ENCODE data around the gene NKAIN1.

Gene NKAIN1

DNA sequence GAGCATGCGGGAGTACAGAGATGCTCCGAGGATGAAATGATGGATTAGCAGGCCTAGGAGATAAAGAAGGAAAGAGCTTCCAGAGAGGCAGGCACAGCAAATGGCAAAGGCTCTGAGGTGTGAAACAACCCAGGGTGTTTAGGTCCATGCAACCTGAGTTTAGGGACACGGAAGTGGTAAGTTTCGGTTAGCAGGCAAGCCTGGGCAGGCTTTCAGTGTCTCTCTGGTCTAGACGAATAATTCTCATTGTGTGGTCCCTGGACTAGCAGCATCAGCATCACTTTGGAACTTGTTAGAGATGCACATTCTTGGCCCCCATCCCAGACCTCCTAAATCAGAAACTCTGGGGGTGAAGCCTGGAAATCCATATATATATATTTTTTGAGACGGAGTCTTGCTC is 18.6 kb downstream of the NKAIN1 start:
- DNase-seq, result no peak
- no peak overlapping the region for H3K4me3 Mint-ChIP-seq
- H3K27me3 Mint-ChIP-seq, result peaks cover under 1% of the 10 kb centered on the region
- H3K27ac Mint-ChIP-seq, result no peak overlapping the region
- ATAC-seq, result no peak
- H3K9me3 Mint-ChIP-seq, result no peaks in the 10 kb centered on the region
- no peaks in the 10 kb centered on the region for H3K4me1 Mint-ChIP-seq
- H3K36me3 Mint-ChIP-seq (ENCODE audit: low read depth), result no peaks in the 10 kb centered on the region

- Mint-ChIP-seq H3K27me3 (peaks cover 1% of the 10 kb centered on the region), H3K4me1 (no peaks in the 10 kb centered on the region), H3K4me3 (no peak overlapping the region), H3K9me3 (no peaks in the 10 kb centered on the region), H3K27ac (no peak overlapping the region), H3K36me3 (ENCODE audit: low read depth) (no peaks in the 10 kb centered on the region)
- no peak for DNase-seq
- ATAC-seq, result no peak
Measured at GRCh38 chr1:31219489-31219888, 20.2 kb downstream of the NKAIN1 start.

- DNase-seq (no peak), ATAC-seq (no peak)
- no peaks in the 10 kb centered on the region for H3K4me1 Mint-ChIP-seq
- no peak overlapping the region for H3K4me3 Mint-ChIP-seq
- H3K9me3 Mint-ChIP-seq, result no peaks in the 10 kb centered on the region
- peaks cover 3% of the 10 kb centered on the region for H3K27me3 Mint-ChIP-seq
- no peaks in the 10 kb centered on the region for H3K36me3 Mint-ChIP-seq (ENCODE audit: low read depth)
- H3K27ac Mint-ChIP-seq, result no peak overlapping the region
Measured at GRCh38 chr1:31218705-31219104, 21.0 kb downstream of the NKAIN1 start.

GRCh38 chr1:31216016-31216415 is 23.7 kb downstream of the NKAIN1 start:
- no peak overlapping the region for H3K4me3 Mint-ChIP-seq
- H3K36me3 Mint-ChIP-seq (ENCODE audit: low read depth), result no peaks in the 10 kb centered on the region
- no peaks in the 10 kb centered on the region for H3K4me1 Mint-ChIP-seq
- DNase-seq, result no peak
- peaks cover 13% of the 10 kb centered on the region for H3K9me3 Mint-ChIP-seq
- H3K27me3 Mint-ChIP-seq, result peaks cover 3% of the 10 kb centered on the region
- no peak overlapping the region for H3K27ac Mint-ChIP-seq
- ATAC-seq, result no peak

DNA sequence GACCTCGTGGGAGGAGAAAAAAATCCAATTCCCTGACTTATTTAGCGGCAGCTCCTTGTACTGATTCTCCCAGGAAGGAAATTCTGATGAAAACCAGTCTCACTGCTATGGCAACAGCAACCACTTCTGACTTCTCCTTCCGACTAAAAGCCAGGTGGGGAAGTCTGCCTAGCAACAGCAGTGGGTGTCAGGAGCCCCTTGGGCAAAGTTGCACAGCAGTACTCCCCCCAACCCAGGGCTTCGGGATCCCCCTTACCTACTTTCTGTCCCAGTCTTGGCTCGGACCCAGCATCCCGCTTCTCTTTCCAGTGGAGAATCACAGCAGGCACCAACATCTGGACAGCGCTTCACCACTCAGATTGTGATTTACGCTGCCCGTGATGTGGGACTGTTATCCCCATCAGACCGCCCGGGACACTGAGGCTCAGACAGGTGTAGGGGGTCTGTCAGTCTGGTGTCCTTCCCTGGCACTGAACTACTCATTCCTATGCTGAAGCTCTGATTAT is 24.6 kb downstream of the NKAIN1 start:
- H3K36me3 Mint-ChIP-seq (ENCODE audit: low read depth), result no peaks in the 10 kb centered on the region
- H3K27ac Mint-ChIP-seq, result no peak overlapping the region
- H3K4me3 Mint-ChIP-seq, result no peak overlapping the region
- peaks cover 3% of the 10 kb centered on the region for H3K27me3 Mint-ChIP-seq
- ATAC-seq, result no peak
- peaks cover 17% of the 10 kb centered on the region for H3K9me3 Mint-ChIP-seq
- no peak for DNase-seq
- H3K4me1 Mint-ChIP-seq, result no peaks in the 10 kb centered on the region

GRCh38 chr1:31214316-31215064 is 25.2 kb downstream of the NKAIN1 start:
- H3K27ac Mint-ChIP-seq, result no peak overlapping the region
- no peak overlapping the region for H3K4me3 Mint-ChIP-seq
- H3K27me3 Mint-ChIP-seq, result peaks cover 3% of the 10 kb centered on the region
- DNase-seq (no peak), ATAC-seq (no peak)
- no peaks in the 10 kb centered on the region for H3K36me3 Mint-ChIP-seq (ENCODE audit: low read depth)
- H3K4me1 Mint-ChIP-seq, result no peaks in the 10 kb centered on the region
- peaks cover 17% of the 10 kb centered on the region for H3K9me3 Mint-ChIP-seq

DNA sequence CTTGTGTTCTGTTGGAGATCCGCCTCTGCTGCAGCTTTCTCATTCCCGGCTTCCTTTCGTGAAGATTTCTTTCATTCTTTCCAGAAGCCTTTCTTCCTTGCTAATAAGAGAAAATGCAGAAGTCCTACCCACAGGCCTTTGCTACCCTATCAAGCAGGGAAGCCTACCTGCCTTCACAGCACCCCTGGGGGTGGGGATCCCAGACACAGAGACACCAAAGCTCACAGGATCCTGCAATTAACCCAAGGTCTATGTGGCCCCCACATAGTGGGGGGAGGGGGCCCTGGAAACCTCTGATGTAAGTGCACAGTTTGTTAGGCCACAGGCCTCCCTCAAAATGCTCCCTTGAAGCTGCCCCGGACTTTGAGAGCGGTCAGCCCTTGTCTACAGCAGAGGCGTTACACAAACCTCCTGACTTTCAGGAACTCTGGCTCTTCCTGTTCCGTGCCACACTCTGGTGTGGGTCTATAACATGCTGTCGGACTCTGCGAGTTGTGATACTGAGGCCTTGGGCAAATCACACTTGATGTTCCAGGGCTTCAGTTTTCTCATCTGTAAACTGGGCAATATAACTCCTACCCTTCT is 31.2 kb downstream of the NKAIN1 start:
- Mint-ChIP-seq H3K4me3 (no peak overlapping the region), H3K9me3 (peaks cover 17% of the 10 kb centered on the region), H3K27ac (no peak overlapping the region), H3K27me3 (no peaks in the 10 kb centered on the region), H3K36me3 (ENCODE audit: low read depth) (no peaks in the 10 kb centered on the region), H3K4me1 (no peaks in the 10 kb centered on the region)
- ATAC-seq (no peak), DNase-seq (no peak)

DNA sequence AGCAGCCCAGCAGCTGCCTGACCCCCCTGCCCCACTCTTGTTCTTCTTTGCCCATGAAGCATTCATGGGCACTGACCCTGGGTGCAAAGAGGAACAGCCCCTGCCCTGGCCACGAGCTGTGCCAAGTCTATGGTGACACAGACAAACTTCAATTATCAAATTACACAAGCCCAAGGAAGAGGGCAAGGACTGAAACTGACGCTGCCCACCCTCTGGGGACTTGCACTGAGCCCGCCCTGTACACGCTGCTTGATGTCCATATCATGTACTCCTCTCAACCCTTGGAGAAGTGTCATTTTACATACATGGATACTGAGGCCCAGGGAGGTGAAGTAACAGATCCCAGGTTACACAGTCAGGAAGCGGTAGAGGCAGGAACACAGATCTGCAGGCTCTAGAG is 32.1 kb downstream of the NKAIN1 start:
- ATAC-seq (no peak), DNase-seq (no peak)
- H3K36me3 Mint-ChIP-seq (ENCODE audit: low read depth), result no peaks in the 10 kb centered on the region
- H3K27me3 Mint-ChIP-seq, result no peaks in the 10 kb centered on the region
- H3K4me1 Mint-ChIP-seq, result no peaks in the 10 kb centered on the region
- H3K27ac Mint-ChIP-seq, result no peak overlapping the region
- no peak overlapping the region for H3K4me3 Mint-ChIP-seq
- H3K9me3 Mint-ChIP-seq, result peaks cover 12% of the 10 kb centered on the region

DNA sequence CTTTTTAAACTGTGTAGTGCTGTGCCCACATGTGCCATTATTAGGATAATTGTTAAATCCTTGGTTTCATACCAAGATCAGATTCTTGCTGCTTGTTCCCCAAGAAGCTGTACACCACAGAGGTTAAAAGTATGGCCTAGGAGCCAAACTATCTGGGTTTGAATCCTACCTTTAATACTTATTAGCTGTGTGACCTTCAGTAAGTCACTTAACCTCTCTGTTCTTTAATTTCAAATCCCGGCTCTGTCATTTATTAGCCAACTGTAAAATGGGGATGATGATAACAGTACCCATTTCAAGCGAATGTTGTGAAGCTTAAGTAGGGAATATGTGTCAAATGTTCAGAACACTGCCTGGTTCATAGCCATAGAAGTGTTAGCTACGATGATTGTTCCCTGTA is 32.6 kb downstream of the NKAIN1 start:
- Mint-ChIP-seq H3K4me1 (no peaks in the 10 kb centered on the region), H3K9me3 (peaks cover 10% of the 10 kb centered on the region), H3K27ac (no peak overlapping the region), H3K27me3 (no peaks in the 10 kb centered on the region), H3K36me3 (ENCODE audit: low read depth) (no peaks in the 10 kb centered on the region), H3K4me3 (no peak overlapping the region)
- ATAC-seq, result no peak
- DNase-seq, result no peak

DNA sequence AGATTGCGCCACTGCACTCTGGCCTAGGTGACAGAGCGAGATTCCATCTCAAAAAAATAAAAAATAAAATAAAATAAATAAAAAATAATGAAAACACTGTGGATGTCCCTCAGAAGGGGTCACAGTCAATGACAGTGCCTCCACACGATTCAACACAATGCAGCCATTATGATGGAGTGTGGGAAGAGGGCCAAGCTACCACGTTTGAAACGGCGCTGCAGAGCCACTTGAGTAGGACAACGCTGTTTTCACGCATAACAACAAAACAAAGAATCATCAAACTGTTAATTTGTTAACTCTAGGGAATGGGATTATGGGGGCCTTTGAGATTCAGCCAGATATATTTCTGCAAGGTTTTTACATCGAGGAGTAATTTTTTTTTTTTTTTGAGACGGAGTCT is 36.5 kb downstream of the NKAIN1 start:
- Mint-ChIP-seq H3K4me1 (no peaks in the 10 kb centered on the region), H3K4me3 (no peak overlapping the region), H3K27me3 (peaks cover 2% of the 10 kb centered on the region), H3K9me3 (no peaks in the 10 kb centered on the region), H3K27ac (no peak overlapping the region), H3K36me3 (ENCODE audit: low read depth) (no peaks in the 10 kb centered on the region)
- ATAC-seq, result no peak
- no peak for DNase-seq

DNA sequence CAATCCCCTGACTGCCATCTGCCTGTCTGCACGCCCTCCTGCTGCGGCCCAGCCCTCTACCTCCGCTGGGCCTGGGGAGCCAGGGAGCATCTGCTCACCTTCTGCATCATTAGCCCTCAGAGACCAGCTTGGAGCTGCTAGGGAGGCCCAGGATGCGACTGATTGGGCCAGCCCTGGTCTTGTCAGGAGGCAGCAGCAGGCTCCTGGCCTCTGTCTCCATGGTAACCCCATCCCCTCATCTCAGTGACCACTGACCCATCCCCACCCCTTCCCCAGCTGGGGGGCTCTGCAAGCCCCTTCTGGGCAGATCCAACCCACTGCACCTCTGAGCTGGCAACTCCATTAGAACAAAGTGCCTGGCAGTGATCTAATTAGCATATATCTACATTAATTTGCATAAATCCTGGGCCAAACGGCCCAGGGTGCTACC is 37.7 kb downstream of the NKAIN1 start:
- Mint-ChIP-seq H3K27me3 (peaks cover 2% of the 10 kb centered on the region), H3K36me3 (ENCODE audit: low read depth) (no peaks in the 10 kb centered on the region), H3K9me3 (no peaks in the 10 kb centered on the region)

DNA sequence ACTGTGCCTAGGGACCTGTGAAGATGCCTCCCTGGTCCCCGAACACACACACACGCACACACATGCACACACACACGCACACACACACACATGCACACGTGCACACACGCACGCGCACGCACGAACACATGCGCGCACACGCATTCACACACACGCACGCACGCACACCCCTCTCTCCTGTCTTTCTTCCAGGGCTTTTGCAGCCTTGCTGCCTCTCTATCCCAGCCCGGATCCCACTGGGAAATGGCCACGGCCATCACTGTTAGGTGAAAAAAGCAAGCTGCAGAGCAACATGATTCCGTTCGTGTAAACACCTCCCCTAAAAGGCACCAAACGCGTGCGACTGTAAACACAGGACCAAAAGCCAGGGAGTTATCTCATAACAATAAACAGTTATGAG is 39.7 kb downstream of the NKAIN1 start:
- Mint-ChIP-seq H3K27me3 (peaks cover 5% of the 10 kb centered on the region), H3K4me3 (no peak overlapping the region), H3K27ac (no peak overlapping the region), H3K36me3 (ENCODE audit: low read depth) (no peaks in the 10 kb centered on the region), H3K9me3 (no peaks in the 10 kb centered on the region), H3K4me1 (no peaks in the 10 kb centered on the region)
- DNase-seq (no peak), ATAC-seq (no peak)

More for the DNA sequence above, 37.7 kb downstream of the NKAIN1 start:
- DNase-seq (no peak), ATAC-seq (no peak)
- no peak overlapping the region for H3K4me3 Mint-ChIP-seq
- no peaks in the 10 kb centered on the region for H3K4me1 Mint-ChIP-seq
- H3K27ac Mint-ChIP-seq, result no peak overlapping the region

- Mint-ChIP-seq H3K4me3 (no peak overlapping the region), H3K27me3 (peaks cover 5% of the 10 kb centered on the region), H3K27ac (no peak overlapping the region), H3K36me3 (ENCODE audit: low read depth) (no peaks in the 10 kb centered on the region), H3K4me1 (no peaks in the 10 kb centered on the region), H3K9me3 (no peaks in the 10 kb centered on the region)
- no peak for ATAC-seq
- DNase-seq, result no peak
Measured at GRCh38 chr1:31199236-31199790, 40.4 kb downstream of the NKAIN1 start.

- ATAC-seq, result no peak
- Mint-ChIP-seq H3K4me1 (no peaks in the 10 kb centered on the region), H3K36me3 (ENCODE audit: low read depth) (no peaks in the 10 kb centered on the region), H3K27me3 (peaks cover 5% of the 10 kb centered on the region), H3K9me3 (no peaks in the 10 kb centered on the region), H3K4me3 (no peak overlapping the region), H3K27ac (no peak overlapping the region)
- no peak for DNase-seq
Measured at GRCh38 chr1:31198600-31198999, 41.1 kb downstream of the NKAIN1 start.

- Mint-ChIP-seq H3K27ac (no peak overlapping the region), H3K4me1 (no peaks in the 10 kb centered on the region), H3K9me3 (no peaks in the 10 kb centered on the region), H3K4me3 (no peak overlapping the region), H3K27me3 (peaks cover 5% of the 10 kb centered on the region), H3K36me3 (ENCODE audit: low read depth) (no peaks in the 10 kb centered on the region)
- DNase-seq, result no peak
- no peak for ATAC-seq
Measured at GRCh38 chr1:31198150-31198549, 41.5 kb downstream of the NKAIN1 start.

All from activated naive CD8-positive, alpha-beta T cell treated with anti-CD3 and anti-CD28 coated beads, Interleukin-2, amount 50 U/mL, for 24 hours (primary cell).